Measurements from ENCODE around the gene ROBO1.

The ROBO1 gene

GRCh38 chr3:79351699-79352098, 416.1 kb downstream of the ROBO1 start:
- ATAC-seq (ENCODE audit: insufficient read depth, low read depth), result no peak

GRCh38 chr3:79344876-79345871, 422.6 kb downstream of the ROBO1 start:
- Histone ChIP-seq H3K4me2 (ENCODE audit: insufficient read depth, low read length) (no peak overlapping the region), H3K9ac (ENCODE audit: low read depth, low read length) (no peak overlapping the region), H2AFZ (ENCODE audit: low read depth, low read length) (no peak overlapping the region), H3K36me3 (ENCODE audit: insufficient read depth, low read length) (no peaks in the 10 kb centered on the region), H3K79me2 (ENCODE audit: insufficient read depth, low read length) (no peaks in the 10 kb centered on the region), H3K27me3 (ENCODE audit: insufficient read depth, low read length, poor library complexity) (no peaks in the 10 kb centered on the region), H4K20me1 (ENCODE audit: insufficient read depth, low read length) (no peaks in the 10 kb centered on the region), H3K4me1 (ENCODE audit: insufficient read depth, low read length) (no peaks in the 10 kb centered on the region), H3K9me3 (ENCODE audit: insufficient read depth, low read length, severe bottlenecking) (no peaks in the 10 kb centered on the region), H3K27ac (ENCODE audit: low read length) (no peak overlapping the region), H3K4me3 (ENCODE audit: low read depth in 1 of 2, low read length in 2 of 2) (no peak overlapping the region)
- TF ChIP-seq EZH2 (IDR thresholded peaks at IDR 0.05; ENCODE audit: borderline replicate concordance, low read depth, low read length, severe bottlenecking) (no peak), CTCF (IDR thresholded peaks at IDR 0.05; ENCODE audit: borderline replicate concordance, extremely low read depth, low read length, poor library complexity, severe bottlenecking) (no peak)
- DNase-seq (no peak), ATAC-seq (ENCODE audit: insufficient read depth, low read depth) (no peak)

More at GRCh38 chr3:79351699-79352098, 416.1 kb downstream of the ROBO1 start:
- Histone ChIP-seq H3K9me3 (ENCODE audit: insufficient read depth, low read length, severe bottlenecking) (no peaks in the 10 kb centered on the region), H4K20me1 (ENCODE audit: insufficient read depth, low read length) (no peaks in the 10 kb centered on the region), H2AFZ (ENCODE audit: low read depth, low read length) (no peak overlapping the region), H3K27me3 (ENCODE audit: insufficient read depth, low read length, poor library complexity) (no peaks in the 10 kb centered on the region), H3K4me2 (ENCODE audit: insufficient read depth, low read length) (no peak overlapping the region), H3K79me2 (ENCODE audit: insufficient read depth, low read length) (no peaks in the 10 kb centered on the region), H3K4me3 (ENCODE audit: low read depth in 1 of 2, low read length in 2 of 2) (no peak overlapping the region), H3K36me3 (ENCODE audit: insufficient read depth, low read length) (no peaks in the 10 kb centered on the region), H3K9ac (ENCODE audit: low read depth, low read length) (no peak overlapping the region), H3K4me1 (ENCODE audit: insufficient read depth, low read length) (no peaks in the 10 kb centered on the region), H3K27ac (ENCODE audit: low read length) (no peak overlapping the region)
- TF ChIP-seq CTCF (IDR thresholded peaks at IDR 0.05; ENCODE audit: borderline replicate concordance, extremely low read depth, low read length, poor library complexity, severe bottlenecking) (no peak), EZH2 (IDR thresholded peaks at IDR 0.05; ENCODE audit: borderline replicate concordance, low read depth, low read length, severe bottlenecking) (no peak)
- DNase-seq, result no peak

- no peak for ATAC-seq (ENCODE audit: insufficient read depth, low read depth)
- no peaks in the 10 kb centered on the region for H3K4me1 ChIP-seq (ENCODE audit: insufficient read depth, low read length)
Observed at GRCh38 chr3:79341961-79342360, 425.8 kb downstream of the ROBO1 start.

More at GRCh38 chr3:79341961-79342360, 425.8 kb downstream of the ROBO1 start:
- no peak overlapping the region for H2AFZ ChIP-seq (ENCODE audit: low read depth, low read length)
- H3K79me2 ChIP-seq (ENCODE audit: insufficient read depth, low read length), result no peaks in the 10 kb centered on the region
- no peak overlapping the region for H3K27ac ChIP-seq (ENCODE audit: low read length)
- TF ChIP-seq CTCF (IDR thresholded peaks at IDR 0.05; ENCODE audit: borderline replicate concordance, extremely low read depth, low read length, poor library complexity, severe bottlenecking), result no peak
- TF ChIP-seq EZH2 (IDR thresholded peaks at IDR 0.05; ENCODE audit: borderline replicate concordance, low read depth, low read length, severe bottlenecking), result no peak
- H3K9me3 ChIP-seq (ENCODE audit: insufficient read depth, low read length, severe bottlenecking), result no peaks in the 10 kb centered on the region
- no peak for DNase-seq
- H4K20me1 ChIP-seq (ENCODE audit: insufficient read depth, low read length), result no peaks in the 10 kb centered on the region
- no peak overlapping the region for H3K9ac ChIP-seq (ENCODE audit: low read depth, low read length)
- no peak overlapping the region for H3K4me2 ChIP-seq (ENCODE audit: insufficient read depth, low read length)
- no peaks in the 10 kb centered on the region for H3K27me3 ChIP-seq (ENCODE audit: insufficient read depth, low read length, poor library complexity)
- no peak overlapping the region for H3K4me3 ChIP-seq (ENCODE audit: low read depth in 1 of 2, low read length in 2 of 2)
- H3K36me3 ChIP-seq (ENCODE audit: insufficient read depth, low read length), result no peaks in the 10 kb centered on the region
